ENCODE data around the gene ARIH1. TPM values are rescaled to one million over a fixed set of nuclear protein-coding genes. Genes with fewer than 3 reads are reported as not detected.
"Not testable (repeated sequence)": the region's sequence is repeated elsewhere in the genome, so short reads cannot be mapped to it uniquely, and the experiment has no call there.

The ARIH1 gene
- total RNA-seq, 1 experiment from 2014 or later = 209 TPM

- POLR2A ChIA-PET = no interaction called here
- no peak overlapping the region for H3K27ac ChIP-seq (ENCODE audit: low read depth, low read length)
- H2AFZ ChIP-seq (ENCODE audit: low read depth, low read length, poor library complexity, severe bottlenecking) = no peak overlapping the region
- intact Hi-C loops (cut with micrococcal nuclease) = no loop called here
- H3K9ac ChIP-seq (ENCODE audit: low read length) = no peak overlapping the region
- H4K20me1 ChIP-seq (ENCODE audit: insufficient read depth) = no peaks in the 10 kb centered on the region
- no peaks in the 10 kb centered on the region for H3K9me3 ChIP-seq (ENCODE audit: control insufficient read depth in 1 of 2, insufficient read depth in 1 of 2, low read depth in 1 of 2, low read length in 2 of 2)
- ATAC-seq = no peak
- no peaks in the 10 kb centered on the region for H3K9me2 ChIP-seq (ENCODE audit: insufficient read depth)
- BruUV-seq (replicated peaks) = no TSS peak
- no peaks in the 10 kb centered on the region for H3K36me3 ChIP-seq (ENCODE audit: control insufficient read depth in 1 of 2, insufficient read depth in 2 of 2, low read length in 2 of 2)
- peaks cover 4 to 7% of the 10 kb centered on the region in 2 experiments; a peak in 3 of 4 replicates for H3K4me1 ChIP-seq (ENCODE audit: control insufficient read depth in 1 of 2, insufficient read depth in 2 of 2, low read length in 2 of 2)
- CTCF ChIA-PET = no interaction called here
- peaks cover 1% of the 10 kb centered on the region; the same call in 1 of the 2 replicates for H3K27me3 ChIP-seq (ENCODE audit: insufficient read depth, low read length)
- no peak overlapping the region for H3K4me3 ChIP-seq (replicated peaks in 1 of 2; ENCODE audit: low read depth in 1 of 2, low read length in 2 of 2)
- no peaks in the 10 kb centered on the region for H3K79me2 ChIP-seq (ENCODE audit: insufficient read depth, low read length)
- RAD21 ChIA-PET (ENCODE audit: low non-redundant PET in 1 of 2, low total read pairs in 2 of 2, uncharacterized antibody in 2 of 2, unreplicated experiment in 2 of 2) = no interaction called here
- DNase-seq (ENCODE audit: low read depth, low spot score) = no peak
- TF ChIP-seq POLR2A (IDR thresholded peaks at IDR 0.05; ENCODE audit: borderline replicate concordance, extremely low read depth, insufficient read depth, insufficient read length) = no peak
- H3K4me2 ChIP-seq (ENCODE audit: low read length) = no peak overlapping the region
These were observed 140.8 kb downstream of the ARIH1 start for GRCh38 chr15:72614810-72615532.

- CTCF ChIA-PET; DNase-seq (ENCODE audit: low read depth, low spot score); H2AFZ ChIP-seq (ENCODE audit: low read depth, low read length, poor library complexity, severe bottlenecking); H3K4me3 ChIP-seq (replicated peaks in 1 of 2; ENCODE audit: low read depth in 1 of 2, low read length in 2 of 2); H3K9me3 ChIP-seq (ENCODE audit: control insufficient read depth in 1 of 2, insufficient read depth in 1 of 2, low read depth in 1 of 2, low read length in 2 of 2); H3K79me2 ChIP-seq (ENCODE audit: insufficient read depth, low read length); BruUV-seq (replicated peaks); H4K20me1 ChIP-seq (ENCODE audit: insufficient read depth); ATAC-seq; H3K36me3 ChIP-seq (ENCODE audit: control insufficient read depth in 1 of 2, insufficient read depth in 2 of 2, low read length in 2 of 2); H3K9ac ChIP-seq (ENCODE audit: low read length); RAD21 ChIA-PET (ENCODE audit: low non-redundant PET in 1 of 2, low total read pairs in 2 of 2, uncharacterized antibody in 2 of 2, unreplicated experiment in 2 of 2); H3K9me2 ChIP-seq (ENCODE audit: insufficient read depth); H3K27ac ChIP-seq (ENCODE audit: low read depth, low read length); H3K27me3 ChIP-seq (ENCODE audit: insufficient read depth, low read length); intact Hi-C loops (cut with micrococcal nuclease); H3K4me2 ChIP-seq (ENCODE audit: low read length); POLR2A ChIA-PET; H3K4me1 ChIP-seq (ENCODE audit: control insufficient read depth in 1 of 2, insufficient read depth in 2 of 2, low read length in 2 of 2): not testable (repeated sequence)
These were observed 141.6 kb downstream of the ARIH1 start for GRCh38 chr15:72615533-72616233.

All from HCT116 (cell line).